NCI-H2029 (cell line): ENCODE measurements around the gene CD70.
"Not testable (repeated sequence)": the region's sequence is repeated elsewhere in the genome, so short reads cannot be mapped to it uniquely, and the experiment has no call there.

Experiments used
- DNase-seq: peaks from one replicate; lab custom pipeline; 2025; lab: John Stamatoyannopoulos, UW

The CD70 gene

DNA sequence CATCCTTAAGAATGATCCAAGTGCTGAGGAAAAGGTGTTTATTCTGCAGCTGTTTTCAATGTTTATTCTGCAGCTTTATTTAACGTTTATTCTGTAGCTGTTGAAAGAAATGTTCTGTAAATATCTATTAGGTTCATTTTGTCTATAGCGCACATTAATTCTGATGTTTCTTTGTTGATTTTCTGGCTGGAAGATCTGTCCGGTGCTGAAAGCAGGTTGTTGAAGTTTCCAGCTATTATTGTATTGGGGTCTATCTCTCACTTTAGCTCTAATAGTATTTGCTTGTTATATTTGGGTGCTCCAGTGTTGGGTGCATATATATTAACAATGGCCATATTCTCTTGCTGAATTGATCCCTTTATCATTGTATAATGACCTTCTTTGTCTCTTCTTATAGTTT is 20.2 kb downstream of the CD70 start:
- no peak for DNase-seq

- DNase-seq, result no peak
Measured at GRCh38 chr19:6568816-6569215, 22.1 kb downstream of the CD70 start.

DNA sequence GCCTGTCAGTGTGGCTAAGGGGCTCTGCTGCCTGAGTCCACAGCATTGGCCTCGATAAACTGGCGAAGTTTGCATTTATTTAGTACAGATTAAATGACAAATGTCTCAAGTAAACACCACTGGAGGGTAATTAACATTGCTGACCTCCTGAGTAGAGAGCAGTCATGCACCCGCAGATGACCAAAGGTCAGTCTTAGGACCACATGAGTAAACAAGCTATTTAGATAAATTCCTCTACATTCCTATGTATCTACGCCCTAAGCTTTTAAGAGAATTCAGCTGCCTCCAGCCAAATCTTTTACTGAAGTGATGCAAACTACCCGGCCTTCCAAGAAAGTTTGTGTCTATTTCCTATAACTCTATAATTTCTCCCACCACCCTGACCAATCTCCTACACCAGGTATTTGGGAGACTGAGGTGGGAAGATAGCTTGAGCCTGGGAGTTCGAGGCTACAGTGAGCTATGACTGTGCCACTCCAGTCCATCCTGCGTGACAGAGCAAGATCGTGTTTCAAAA is 22.9 kb downstream of the CD70 start:
- DNase-seq, result no peak

GRCh38 chr19:6566727-6567126 is 24.2 kb downstream of the CD70 start:
- DNase-seq, result not testable (repeated sequence)

GRCh38 chr19:6564393-6564792 is 26.6 kb downstream of the CD70 start:
- DNase-seq, result no peak

DNA sequence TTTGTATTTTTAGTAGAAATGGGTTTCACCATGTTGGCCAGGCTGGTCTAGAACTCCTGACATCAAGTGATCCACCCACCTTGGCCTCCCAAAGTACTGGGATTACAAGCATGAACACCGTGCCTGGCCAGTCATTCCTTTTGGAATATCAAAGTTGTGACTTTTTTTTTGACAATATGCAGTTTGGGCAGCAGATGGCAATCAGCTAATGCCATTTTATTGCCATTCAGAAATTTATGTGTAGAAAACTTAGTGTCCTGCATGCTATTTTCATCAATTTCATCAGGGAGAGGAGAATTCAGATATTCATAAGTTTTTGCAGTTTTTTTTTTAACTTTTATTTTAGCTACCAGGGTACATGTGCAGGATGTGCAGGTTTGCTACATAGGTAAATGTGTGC is 28.5 kb downstream of the CD70 start:
- DNase-seq, result not testable (repeated sequence)

GRCh38 chr19:6556480-6557195 is 34.3 kb downstream of the CD70 start:
- no peak for DNase-seq

- no peak for DNase-seq
Measured at GRCh38 chr19:6556043-6556449, 34.9 kb downstream of the CD70 start.

DNA sequence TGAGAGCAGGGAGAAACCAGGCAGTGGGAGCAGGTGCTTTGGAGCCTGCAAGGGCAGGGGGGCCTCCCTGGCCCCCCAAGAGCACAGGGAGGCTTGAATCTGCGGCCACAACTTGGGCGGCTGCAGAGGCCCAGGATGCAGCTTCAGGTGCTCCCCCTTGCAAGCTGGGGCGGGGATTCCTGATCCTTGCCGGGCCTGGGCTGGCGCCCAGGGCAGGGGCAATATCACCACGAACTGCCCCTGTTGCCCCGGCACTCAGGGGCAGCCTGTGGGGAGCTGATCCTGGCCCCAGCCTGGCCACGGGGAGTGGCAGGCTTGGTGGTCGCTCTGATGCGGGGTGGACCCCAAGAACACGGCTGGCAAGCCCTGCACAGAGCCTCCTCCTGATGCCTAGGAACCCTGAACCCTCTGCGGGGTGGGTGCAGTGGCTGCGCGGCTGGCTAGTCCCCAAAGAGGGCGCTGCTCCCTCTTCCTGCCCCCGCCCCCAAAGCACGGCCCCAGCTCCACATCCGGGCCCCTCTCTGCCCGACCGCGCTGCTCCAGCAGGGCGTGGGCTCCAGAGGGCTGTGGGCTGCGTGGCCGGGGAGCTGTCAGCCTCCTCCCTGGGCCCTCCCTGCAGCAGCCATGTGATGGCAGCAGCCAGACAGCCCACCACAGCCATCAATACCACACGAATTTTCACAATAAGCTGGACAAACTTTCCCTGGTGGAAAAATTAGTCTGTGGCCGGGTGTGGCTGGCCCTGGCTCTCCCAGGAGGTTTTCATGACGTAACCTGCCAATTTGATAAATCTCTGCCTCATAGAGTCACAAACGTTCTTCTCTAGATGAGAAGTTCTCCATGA is 39.1 kb downstream of the CD70 start:
- no peak for DNase-seq

DNA sequence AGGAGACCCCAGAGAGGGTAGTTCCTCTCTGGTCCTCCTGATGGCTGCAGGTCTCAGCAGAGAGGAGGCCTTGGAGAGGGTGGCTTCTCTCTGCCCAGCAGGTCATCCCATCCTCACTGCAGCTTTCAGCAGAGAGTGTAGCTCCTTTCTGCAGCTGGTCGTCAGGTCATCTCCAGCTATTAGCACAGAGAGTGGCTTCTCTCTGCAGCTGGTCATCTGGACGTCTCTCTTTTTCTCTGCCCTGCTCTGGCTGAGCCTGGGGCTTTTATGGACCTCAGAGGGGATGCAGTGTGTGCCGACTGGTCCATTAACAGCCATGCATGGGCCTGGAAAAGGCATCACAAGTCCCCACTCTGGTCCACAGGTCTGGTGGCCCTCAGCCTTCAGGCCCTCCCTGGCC is 39.9 kb downstream of the CD70 start:
- DNase-seq, result no peak

- DNase-seq, result not testable (repeated sequence)
Measured at GRCh38 chr19:6550679-6551078, 40.3 kb downstream of the CD70 start.

GRCh38 chr19:6543866-6544347 is 47.0 kb downstream of the CD70 start:
- no peak for DNase-seq

DNA sequence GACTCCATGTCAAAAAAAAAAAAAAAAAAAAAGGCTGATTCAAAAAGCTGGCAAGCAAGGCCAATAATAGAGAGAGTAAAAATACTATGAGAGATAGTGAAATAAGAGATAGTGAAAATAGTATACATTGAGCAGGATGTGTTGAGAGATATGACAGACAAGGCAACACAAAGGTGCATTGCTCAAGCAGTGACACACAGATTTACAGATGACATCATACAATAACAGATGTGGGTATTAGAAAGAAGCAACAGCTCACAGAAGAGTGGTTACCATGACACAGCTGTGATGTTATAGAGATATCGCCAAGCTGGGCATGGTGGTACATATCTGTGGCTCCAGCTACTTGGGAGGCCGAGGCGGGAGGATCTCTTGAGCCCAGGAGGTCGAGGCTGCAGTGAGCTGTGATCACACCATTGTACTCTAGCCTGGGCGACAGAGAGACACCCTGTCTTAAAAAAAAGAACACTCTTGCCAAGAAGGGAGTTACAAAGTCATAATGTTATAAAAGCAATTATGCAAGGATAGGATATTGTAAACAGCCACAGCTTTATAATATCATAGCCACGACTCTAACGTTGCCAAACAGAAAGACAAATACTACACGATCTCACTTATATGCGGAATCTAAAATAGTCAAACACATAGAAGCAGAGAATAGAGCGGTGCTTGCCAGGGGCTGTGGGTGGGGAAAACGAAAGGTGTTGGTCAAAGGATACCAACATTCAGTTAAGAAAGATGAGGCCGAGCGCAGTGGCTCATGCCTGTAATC is 49.8 kb downstream of the CD70 start:
- no peak for DNase-seq

DNA sequence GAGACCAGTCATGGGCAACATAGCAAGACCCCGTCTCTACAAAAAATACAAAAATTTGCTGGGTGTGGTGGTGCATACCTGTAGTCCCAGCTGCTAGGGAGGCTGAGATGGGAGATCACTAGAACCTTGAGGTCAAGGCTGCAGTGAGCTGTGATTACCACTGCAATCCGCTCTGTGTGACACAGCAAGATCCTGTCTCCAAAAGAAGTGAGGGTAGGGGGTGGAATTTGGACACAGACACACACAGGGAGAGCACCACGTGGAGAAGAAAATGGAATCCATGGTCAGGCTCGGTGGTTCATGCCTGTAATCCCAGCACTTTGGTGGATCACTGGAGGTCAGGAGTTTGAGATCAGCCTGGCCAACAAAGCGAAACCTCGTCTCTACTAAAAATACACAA is 51.4 kb downstream of the CD70 start:
- no peak for DNase-seq
